Naive thymus-derived CD4-positive, alpha-beta T cell (primary cell): Measurements from ENCODE around the gene TSPAN14. TPM values are rescaled to one million over a fixed set of nuclear protein-coding genes. Genes with fewer than 3 reads are reported as not detected.
A peak's percentile ranks its signal among the peaks of the same experiment; 100 is the strongest.

Experiments used
- ATAC-seq: fragments of 150-1000 bp; cut with Tn5 transposase; 2 replicates; pipeline ENCODE4 v1.10.0; 2021; ENCODE audit warnings: mild to moderate bottlenecking, moderate library complexity
- CTCF ChIA-PET: fragments of 350-600 bp; sonication (Branson Sonifier 250); formaldehyde crosslinking; loops from one replicate; lab custom pipeline; 2021; ENCODE audit warnings: antibody characterized with exemption; lab: Charles Lee
- POLR2A ChIA-PET: fragments of 350-600 bp; sonication (Branson Sonifier 250); formaldehyde crosslinking; loops from one replicate; lab custom pipeline; 2021; ENCODE audit warnings: antibody characterized with exemption, inconsistent platforms; lab: Charles Lee
- DNase-seq, 9 donors: peaks; one replicate each; pipeline versions ENCODE4 v3.0.0 to v3.0.0-alpha.2; 2020 to 2022; ENCODE audit warnings: mixed read lengths in 1 of 9
- H3K27ac ChIP-seq: one replicate; pipeline ENCODE4 v1.7.0; 2013; ENCODE audit warnings: mild to moderate bottlenecking, low read depth, low read length, moderate library complexity
- H3K27me3 ChIP-seq, 2 donors: one replicate each; pipeline ENCODE4 v1.7.0; 2013; ENCODE audit warnings: low read length in 2 of 2, mild to moderate bottlenecking in 2 of 2, moderate library complexity in 2 of 2; ENCODE audit not compliant: control insufficient read depth in 2 of 2, insufficient read depth in 2 of 2
- H3K36me3 ChIP-seq, 3 experiments: 1 replicate in 2 of 3; 2 replicates in 1 of 3; pipeline ENCODE4 v1.7.0; 2013; ENCODE audit warnings: low read length in 3 of 3, mild to moderate bottlenecking in 3 of 3, moderate library complexity in 1 of 3; ENCODE audit not compliant: insufficient read depth in 3 of 3, control insufficient read depth in 2 of 3
- H3K4me1 ChIP-seq, 2 donors: one replicate each; pipeline ENCODE4 v1.7.0; 2013; ENCODE audit warnings: low read length in 2 of 2, mild to moderate bottlenecking in 2 of 2, moderate library complexity in 1 of 2; ENCODE audit not compliant: control insufficient read depth in 2 of 2, insufficient read depth in 2 of 2
- H3K4me3 ChIP-seq: 2 replicates; pipeline ENCODE4 v1.7.0; 2013; ENCODE audit warnings: mild to moderate bottlenecking, low read length
- H3K9me3 ChIP-seq, 3 experiments: 1 replicate in 2 of 3; 2 replicates in 1 of 3; pipeline ENCODE4 v1.7.0; 2013; ENCODE audit warnings: low read length in 3 of 3; ENCODE audit not compliant: control insufficient read depth in 2 of 3
- H3K27ac Mint-ChIP-seq, 9 donors: one replicate each; pipeline ENCODE4 v1.8.0; 2020 to 2022; ENCODE audit warnings: mixed read lengths in 9 of 9, mild to moderate bottlenecking in 8 of 9, moderate library complexity in 5 of 9, inconsistent platforms in 2 of 9
- H3K27me3 Mint-ChIP-seq, 5 donors: one replicate each; pipeline ENCODE4 v1.8.0; 2021 to 2022; ENCODE audit warnings: mixed read lengths in 5 of 5, mild to moderate bottlenecking in 1 of 5
- H3K36me3 Mint-ChIP-seq, 5 donors: one replicate each; pipeline ENCODE4 v1.8.0; 2020 to 2022; ENCODE audit warnings: mixed read lengths in 5 of 5, mild to moderate bottlenecking in 3 of 5, inconsistent platforms in 1 of 5
- H3K4me1 Mint-ChIP-seq, 7 donors: one replicate each; pipeline ENCODE4 v1.8.0; 2020 to 2022; ENCODE audit warnings: mixed read lengths in 7 of 7, mild to moderate bottlenecking in 3 of 7, inconsistent platforms in 1 of 7
- H3K4me3 Mint-ChIP-seq, 10 donors: one replicate each; pipeline ENCODE4 v1.8.0; 2020 to 2022; ENCODE audit warnings: mild to moderate bottlenecking in 10 of 10, mixed read lengths in 10 of 10, moderate library complexity in 6 of 10, inconsistent platforms in 2 of 10
- H3K9me3 Mint-ChIP-seq, 11 donors: one replicate each; pipeline ENCODE4 v1.8.0; 2020 to 2022; ENCODE audit warnings: mixed read lengths in 11 of 11, mild to moderate bottlenecking in 4 of 11, inconsistent platforms in 1 of 11, moderate library complexity in 1 of 11
- intact Hi-C, 2 donors: fragments of 100-400 bp; cut with micrococcal nuclease; formaldehyde crosslinking; loops; one replicate each; pipeline ENCODE4 v1.15.1; 2023
- polyA plus RNA-seq, 2 donors: library from polyadenylated mRNA; unstranded; fragments of 300-500 nt; fragmentation: Illumina TruSeq; gene quantifications; one replicate each; pipeline ENCODE4 v1.2.3, GENCODE V29; 2021
- total RNA-seq, 6 experiments: library from RNA in 5 of 6; stranded (reverse) in 5 of 6; gene quantifications; 1 replicate in 5 of 6; 2 replicates in 1 of 6; pipeline ENCODE4 v1.2.3 and lab custom pipeline; 2021 to 2026

TSPAN14 gene
- total and polyA plus RNA-seq, 7 experiments from 2014 or later: 135 to 386 (median 161) TPM

DNA sequence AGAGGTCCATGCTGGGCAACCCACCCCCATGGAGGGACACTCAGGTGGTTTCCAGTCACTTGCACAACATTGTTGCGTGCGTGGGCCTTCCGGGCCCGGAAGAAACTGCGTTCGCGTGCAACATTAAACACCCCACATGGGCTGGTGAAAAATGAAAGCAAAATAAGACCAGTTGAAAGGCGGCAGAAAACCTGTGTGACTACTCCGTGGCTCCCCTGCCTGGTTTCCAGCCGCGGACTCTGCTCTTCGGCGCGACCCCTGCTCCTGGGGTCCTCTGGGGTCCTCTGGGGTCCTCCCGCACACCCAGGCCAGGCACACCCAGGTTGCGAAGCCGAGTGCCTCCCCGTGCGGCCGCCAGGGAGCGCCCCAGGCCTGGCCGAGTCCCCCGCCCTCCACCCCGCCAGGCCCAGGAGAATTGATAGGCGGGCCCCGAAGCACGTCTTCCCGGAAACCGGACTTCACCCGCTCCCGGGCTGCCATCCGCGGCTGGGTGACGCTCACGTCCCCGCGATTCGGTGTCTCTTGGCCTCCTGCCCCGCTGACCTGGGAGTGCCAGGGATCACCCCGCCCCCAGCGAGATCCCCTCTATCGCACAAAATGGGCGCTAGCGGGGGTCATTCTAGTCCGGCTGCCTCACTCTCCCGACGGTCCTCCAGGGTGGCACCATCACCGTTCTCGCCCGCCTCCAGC, 81.7 kb downstream of the TSPAN14 start:
- no peaks in the 10 kb centered on the region for H3K36me3 ChIP-seq
- ATAC-seq: peak; percentile 92
- peaks cover 13 to 28% of the 10 kb centered on the region in 2 donors for H3K4me1 ChIP-seq
- no peaks in the 10 kb centered on the region for H3K27me3 ChIP-seq
- Mint-ChIP-seq H3K36me3 (peaks cover 0 to 9% (median 4%) of the 10 kb centered on the region in 5 donors), H3K27me3 (no peaks in the 10 kb centered on the region), H3K4me1 (peaks cover 17 to 42% (median 40%) of the 10 kb centered on the region in 7 donors), H3K4me3 (peak overlapping the region; percentile 84 to 99 (median 93)), H3K27ac (peak overlapping the region; percentile 97 to 100 (median 99)), H3K9me3 (no peaks in the 10 kb centered on the region)
- peak; percentile 64 to 82 (median 78) for DNase-seq
- H3K4me3 ChIP-seq: peak overlapping the region; percentile 59
- H3K9me3 ChIP-seq: no peaks in the 10 kb centered on the region
- POLR2A ChIA-PET: interaction anchor here (0.7 to 1.2 kb wide), 3 partner anchors 9 to 42 kb away, joined by 3 to 8 read pairs (median 4); no protein-coding TSS in a partner anchor
- H3K27ac ChIP-seq: peak overlapping the region; percentile 82
- intact Hi-C loops: loop anchor here (1.0 to 10.0 kb wide), 6 partner anchors 25 to 1091 kb away; partner anchors contain the start of gene ZCCHC24 (in 1 of the 2)
- CTCF ChIA-PET: interaction anchor here (0.6 to 1.5 kb wide), 3 partner anchors 25 to 160 kb away, joined by 3 to 9 read pairs (median 5); no protein-coding TSS in a partner anchor

DNA sequence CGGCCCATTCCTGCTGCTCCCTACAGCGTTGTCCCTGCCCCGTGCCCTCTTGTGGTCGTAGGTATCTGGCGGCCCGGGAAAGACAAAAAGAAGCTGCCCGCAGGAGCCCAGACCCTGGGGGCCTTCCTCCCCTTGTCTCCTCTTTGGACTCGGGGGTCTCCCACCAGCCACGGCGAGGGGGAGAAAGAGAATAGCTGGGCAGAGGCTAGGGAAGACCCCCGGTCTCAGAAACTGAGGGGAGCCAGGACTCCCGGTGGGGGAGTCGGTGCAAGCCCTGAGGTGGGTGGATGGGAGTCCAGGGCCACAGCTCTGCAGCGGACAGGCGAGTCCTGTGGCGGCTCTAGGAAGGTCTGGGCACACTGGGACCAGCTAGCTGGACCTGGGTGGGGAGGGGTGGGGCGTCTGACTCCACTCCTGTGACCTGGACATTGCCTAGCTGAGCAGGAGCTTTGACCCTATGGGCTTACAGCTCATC, 82.3 kb downstream of the TSPAN14 start:
- H3K4me1 Mint-ChIP-seq: peaks cover 15 to 42% (median 34%) of the 10 kb centered on the region in 7 donors
- POLR2A ChIA-PET: interaction anchor here (0.7 to 1.2 kb wide), 5 partner anchors 10 to 62 kb away, joined by 3 to 8 read pairs (median 3); no protein-coding TSS in a partner anchor
- Histone ChIP-seq H3K9me3 (no peaks in the 10 kb centered on the region), H3K27me3 (no peaks in the 10 kb centered on the region), H3K27ac (peak overlapping the region; percentile 82), H3K4me3 (peak overlapping the region; percentile 59), H3K4me1 (peaks cover 8 to 22% of the 10 kb centered on the region in 2 donors), H3K36me3 (no peaks in the 10 kb centered on the region)
- CTCF ChIA-PET: interaction anchor here (0.6 to 1.5 kb wide), 5 partner anchors 25 to 1850 kb away, joined by 3 to 9 read pairs (median 3); no protein-coding TSS in a partner anchor
- H3K36me3 Mint-ChIP-seq: peaks cover 0 to 9% (median 4%) of the 10 kb centered on the region in 5 donors
- H3K4me3 Mint-ChIP-seq: peak overlapping the region; percentile 84 to 99 (median 93)
- no peaks in the 10 kb centered on the region for H3K9me3 Mint-ChIP-seq
- intact Hi-C loops: loop anchor here (1.0 to 10.0 kb wide), 4 partner anchors 47 to 1092 kb away; partner anchors contain the start of gene ZCCHC24 (in 1 of the 2)
- ATAC-seq (no peak), DNase-seq (no peak)
- peak overlapping the region; percentile 97 to 100 (median 99) for H3K27ac Mint-ChIP-seq
- H3K27me3 Mint-ChIP-seq: no peaks in the 10 kb centered on the region

DNA sequence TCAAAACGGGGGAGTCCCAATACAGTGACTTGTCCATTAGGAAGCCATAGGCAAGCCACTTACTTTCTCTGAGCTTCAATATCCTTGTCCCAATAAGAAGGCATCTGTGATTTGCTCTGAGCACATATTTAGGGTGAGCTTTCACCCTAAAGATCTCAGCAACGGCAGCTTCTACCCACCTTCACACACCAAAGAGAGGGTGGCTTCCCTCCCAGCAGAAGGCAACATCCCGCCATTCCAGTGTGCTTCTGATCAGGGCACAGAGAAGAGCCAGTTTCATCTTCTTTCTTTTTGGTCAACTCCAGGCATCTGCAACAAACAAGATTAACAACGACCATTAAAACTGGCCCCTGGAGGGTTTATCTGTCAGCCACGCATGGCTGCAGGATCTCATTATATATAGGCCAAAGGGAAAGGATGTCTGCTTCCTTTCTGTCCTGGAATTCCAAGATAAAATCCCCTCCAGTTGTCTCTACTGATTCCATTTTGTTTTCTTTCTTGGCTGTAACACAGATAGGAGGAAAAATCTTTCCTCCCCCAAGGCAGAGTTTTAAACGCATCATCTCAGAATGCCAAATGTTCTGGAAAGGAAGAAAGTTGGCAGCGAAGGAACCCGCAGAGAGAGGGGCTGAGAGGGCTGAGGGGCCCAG, 83.1 kb downstream of the TSPAN14 start:
- H3K36me3 Mint-ChIP-seq: peaks cover 0 to 9% (median 4%) of the 10 kb centered on the region in 5 donors
- ChIA-PET CTCF (interaction anchor here (0.6 to 1.5 kb wide), 4 partner anchors 26 to 1849 kb away, joined by 3 to 9 read pairs (median 3); no protein-coding TSS in a partner anchor), POLR2A (interaction anchor here (0.7 to 1.2 kb wide), 4 partner anchors 9 to 61 kb away, joined by 3 to 4 read pairs (median 3); no protein-coding TSS in a partner anchor)
- DNase-seq (no peak), ATAC-seq (no peak)
- Histone ChIP-seq H3K4me1 (peaks cover 7 to 16% of the 10 kb centered on the region in 2 donors), H3K9me3 (no peaks in the 10 kb centered on the region), H3K36me3 (no peaks in the 10 kb centered on the region), H3K27ac (no peak overlapping the region), H3K4me3 (no peak overlapping the region), H3K27me3 (no peaks in the 10 kb centered on the region)
- no peaks in the 10 kb centered on the region for H3K27me3 Mint-ChIP-seq
- peak overlapping the region; percentile 68 to 100 (median 98) for H3K27ac Mint-ChIP-seq
- peak overlapping the region; percentile 56 to 99 (median 84) for H3K4me3 Mint-ChIP-seq
- intact Hi-C loops: loop anchor here (5.0 to 10.0 kb wide), 3 partner anchors 145 to 1092 kb away; partner anchors contain the start of gene ZCCHC24 (in 1 of the 2)
- H3K9me3 Mint-ChIP-seq: no peaks in the 10 kb centered on the region
- H3K4me1 Mint-ChIP-seq: peaks cover 13 to 37% (median 26%) of the 10 kb centered on the region in 7 donors

DNA sequence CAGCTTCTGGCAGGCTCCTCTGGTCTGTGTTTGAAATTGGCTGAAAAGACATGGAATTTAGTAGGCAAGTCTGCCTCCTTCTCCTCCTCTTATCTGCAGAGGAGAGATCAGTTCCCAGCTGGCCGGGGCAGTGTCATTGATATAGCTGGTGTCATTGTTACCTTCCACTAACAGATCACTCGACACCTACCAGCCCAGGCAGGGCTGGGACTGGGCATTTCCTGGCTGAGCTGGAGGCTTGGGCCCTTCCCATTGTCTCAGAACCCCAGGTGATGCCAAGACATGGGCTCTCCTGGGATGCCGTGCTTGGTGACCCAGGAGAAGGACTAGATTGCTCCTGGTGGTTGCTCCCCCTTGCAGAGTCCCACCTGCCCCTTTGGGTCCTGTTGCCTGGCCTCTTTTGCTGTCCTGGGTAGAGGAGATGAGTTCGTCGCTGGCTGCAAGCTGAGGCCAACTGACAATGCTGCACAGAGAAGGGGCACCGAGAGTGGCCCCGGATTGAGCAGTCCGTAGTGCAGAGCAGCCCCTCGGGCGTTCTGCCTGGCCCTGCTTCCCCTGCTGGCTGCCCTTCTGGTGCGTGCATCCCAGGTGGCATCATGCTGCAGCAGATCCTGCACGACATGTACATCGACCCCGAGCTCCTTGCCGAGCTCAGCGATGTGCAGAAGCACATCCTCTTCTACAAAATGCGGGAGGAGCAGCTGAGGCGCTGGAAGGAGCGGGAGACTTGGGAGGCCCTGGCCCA, 83.8 kb downstream of the TSPAN14 start, which contains the start of gene SH2D4B:
SH2D4B (plus strand) TSS at position 167 of the 745 bp plus-strand sequence; CDS start at position 597, 430 bp downstream.
- H3K36me3 Mint-ChIP-seq: peaks cover 0 to 9% (median 4%) of the 10 kb centered on the region in 5 donors
- POLR2A ChIA-PET: no interaction called here

DNA sequence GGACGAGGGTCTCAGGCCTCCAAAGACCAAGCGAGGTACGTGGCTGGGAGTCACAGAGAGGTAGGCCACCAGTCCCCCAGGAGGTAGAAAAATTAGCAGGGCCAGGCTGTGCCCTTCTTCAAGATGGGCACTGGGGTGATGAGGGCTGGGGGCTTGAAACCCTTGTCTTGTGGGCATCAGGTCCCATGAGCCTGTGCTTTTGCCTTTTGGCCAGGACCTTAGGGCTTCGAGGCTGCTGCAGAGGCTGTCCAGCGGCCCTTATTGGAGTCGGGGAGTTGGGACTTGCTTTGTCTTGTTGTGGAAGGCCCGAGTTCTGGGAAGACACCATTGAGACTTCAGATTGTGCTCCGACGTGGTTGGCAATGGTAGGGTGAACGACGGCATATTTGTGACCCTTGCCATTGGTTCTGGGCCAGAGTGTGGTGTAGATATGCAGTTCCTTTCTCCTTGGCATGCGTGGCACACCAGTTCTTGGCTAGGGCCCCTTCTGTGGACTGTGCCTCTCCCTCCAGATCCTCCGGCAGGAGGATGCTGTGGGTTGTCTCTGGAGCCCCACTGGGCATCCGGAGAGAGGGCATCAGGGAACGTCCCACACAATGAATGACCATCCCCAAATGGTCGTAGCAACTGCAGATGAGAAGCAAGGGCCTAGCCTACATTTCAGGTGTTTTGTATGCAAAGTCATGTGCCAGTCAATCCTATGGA, 84.5 kb downstream of the TSPAN14 start:
- H3K36me3 ChIP-seq: no peaks in the 10 kb centered on the region
- Mint-ChIP-seq H3K27me3 (no peaks in the 10 kb centered on the region), H3K36me3 (peaks cover 0 to 9% (median 4%) of the 10 kb centered on the region in 5 donors), H3K4me3 (peak overlapping the region in 1 of 10 donors; percentile 29), H3K4me1 (peaks cover 6 to 30% (median 18%) of the 10 kb centered on the region in 7 donors), H3K27ac (peak overlapping the region in 4 of 9 donors; percentile 2 to 100 (median 47)), H3K9me3 (no peaks in the 10 kb centered on the region)
- ChIA-PET CTCF (no interaction called here), POLR2A (no interaction called here)
- no peak overlapping the region for H3K4me3 ChIP-seq
- no peak overlapping the region for H3K27ac ChIP-seq
- peaks cover 7% of the 10 kb centered on the region in 2 donors for H3K4me1 ChIP-seq
- DNase-seq: no peak
- ATAC-seq: no peak
- H3K9me3 ChIP-seq: no peaks in the 10 kb centered on the region
- intact Hi-C loops: loop anchor here (5.0 to 10.0 kb wide), 3 partner anchors 144 to 1094 kb away; partner anchors contain the start of gene ZCCHC24 (in 1 of the 2)
- H3K27me3 ChIP-seq: no peaks in the 10 kb centered on the region

More for the DNA sequence above, 83.8 kb downstream of the TSPAN14 start, which contains the start of gene SH2D4B:
- peak within 1 kb of the TSS; percentile 82 for H3K27ac ChIP-seq
- ATAC-seq (no peak), DNase-seq (no peak)
- H3K4me1 Mint-ChIP-seq: peaks cover 6 to 30% (median 19%) of the 10 kb centered on the region in 7 donors
- peak within 1 kb of the TSS; percentile 56 to 99 (median 84) for H3K4me3 Mint-ChIP-seq
- CTCF ChIA-PET: interaction anchor here (1.5 kb wide), 1 partner anchor 33 kb away, joined by 9 read pairs; no protein-coding TSS in a partner anchor
- intact Hi-C loops: loop anchor here (5.0 to 10.0 kb wide), 3 partner anchors 144 to 1093 kb away; partner anchors contain the start of gene ZCCHC24 (in 1 of the 2)
- H3K9me3 Mint-ChIP-seq: no peaks in the 10 kb centered on the region
- no peaks in the 10 kb centered on the region for H3K27me3 Mint-ChIP-seq
- no peaks in the 10 kb centered on the region for H3K36me3 ChIP-seq
- peak within 1 kb of the TSS; percentile 68 to 100 (median 98) for H3K27ac Mint-ChIP-seq
- no peaks in the 10 kb centered on the region for H3K27me3 ChIP-seq
- peaks cover 7 to 9% of the 10 kb centered on the region in 2 donors for H3K4me1 ChIP-seq
- H3K4me3 ChIP-seq: no peak within 1 kb of the TSS
- H3K9me3 ChIP-seq: no peaks in the 10 kb centered on the region
